ENCODE data around the gene KLHL35. TPM values are rescaled to one million over a fixed set of nuclear protein-coding genes. Genes with fewer than 3 reads are reported as not detected.

Gene KLHL35
- total and polyA plus RNA-seq, 2 experiments from 2014 or later: 0.63 to 1.7 TPM

GRCh38 chr11:75462117-75462653, 29.2 kb upstream of the KLHL35 start:
- Histone ChIP-seq H3K4me2 (no peak overlapping the region), H3K36me3 (replicated peaks; ENCODE audit: insufficient read depth, low read depth) (no peaks in the 10 kb centered on the region), H3K9me3 (ENCODE audit: low read depth) (no peaks in the 10 kb centered on the region), H3K79me2 (no peaks in the 10 kb centered on the region), H2AFZ (no peak overlapping the region), H4K20me1 (ENCODE audit: insufficient read depth, poor library complexity, severe bottlenecking) (no peaks in the 10 kb centered on the region), H3K27me3 (no peaks in the 10 kb centered on the region), H3K27ac (no peak overlapping the region), H3K4me1 (ENCODE audit: insufficient read depth) (peaks cover 4% of the 10 kb centered on the region), H3K4me3 (no peak overlapping the region), H3K9me2 (replicated peaks; ENCODE audit: insufficient read depth) (no peaks in the 10 kb centered on the region)
- no peak for TF ChIP-seq EZH2 (IDR thresholded peaks at IDR 0.05; ENCODE audit: borderline replicate concordance)
- TF ChIP-seq EZH2phosphoT487 (IDR thresholded peaks at IDR 0.05; ENCODE audit: low read depth, severe bottlenecking, unreplicated experiment): no peak
- TF ChIP-seq CTCF (IDR thresholded peaks at IDR 0.05; ENCODE audit: poor library complexity): no peak
- no peak for DNase-seq (ENCODE audit: low spot score)
- WGBS (ENCODE audit: low lambda C conversion rate, missing lambda C conversion rate): 68% methylated on average over 5 of the region's 5 CpGs

- Histone ChIP-seq H3K9me2 (replicated peaks; ENCODE audit: insufficient read depth) (no peaks in the 10 kb centered on the region), H3K27ac (no peak overlapping the region), H3K36me3 (replicated peaks; ENCODE audit: insufficient read depth, low read depth) (no peaks in the 10 kb centered on the region), H3K79me2 (no peaks in the 10 kb centered on the region), H3K9me3 (ENCODE audit: low read depth) (no peaks in the 10 kb centered on the region), H2AFZ (no peak overlapping the region), H3K4me3 (no peak overlapping the region), H4K20me1 (ENCODE audit: insufficient read depth, poor library complexity, severe bottlenecking) (no peaks in the 10 kb centered on the region), H3K4me1 (ENCODE audit: insufficient read depth) (peaks cover 4% of the 10 kb centered on the region), H3K27me3 (no peaks in the 10 kb centered on the region), H3K4me2 (no peak overlapping the region)
- TF ChIP-seq CTCF (IDR thresholded peaks at IDR 0.05; ENCODE audit: poor library complexity) (no peak), EZH2 (IDR thresholded peaks at IDR 0.05; ENCODE audit: borderline replicate concordance) (no peak), EZH2phosphoT487 (IDR thresholded peaks at IDR 0.05; ENCODE audit: low read depth, severe bottlenecking, unreplicated experiment) (no peak)
- DNase-seq (ENCODE audit: low spot score): no peak
- 92% methylated on average over 6 of the region's 6 CpGs for WGBS (ENCODE audit: low lambda C conversion rate, missing lambda C conversion rate)
These were observed 28.1 kb upstream of the KLHL35 start for GRCh38 chr11:75461151-75461550.

GRCh38 chr11:75456596-75457183, 23.7 kb upstream of the KLHL35 start:
- 91% methylated on average over 14 of the region's 14 CpGs for WGBS (ENCODE audit: low lambda C conversion rate, missing lambda C conversion rate)
- Histone ChIP-seq H3K4me1 (ENCODE audit: insufficient read depth) (no peaks in the 10 kb centered on the region), H3K4me3 (no peak overlapping the region), H3K79me2 (no peaks in the 10 kb centered on the region), H3K9me2 (replicated peaks; ENCODE audit: insufficient read depth) (no peaks in the 10 kb centered on the region), H3K36me3 (replicated peaks; ENCODE audit: insufficient read depth, low read depth) (no peaks in the 10 kb centered on the region), H3K27ac (no peak overlapping the region), H2AFZ (no peak overlapping the region), H3K27me3 (no peaks in the 10 kb centered on the region), H3K4me2 (no peak overlapping the region), H3K9me3 (ENCODE audit: low read depth) (no peaks in the 10 kb centered on the region), H4K20me1 (ENCODE audit: insufficient read depth, poor library complexity, severe bottlenecking) (no peaks in the 10 kb centered on the region)
- no peak for DNase-seq (ENCODE audit: low spot score)
- TF ChIP-seq CTCF (IDR thresholded peaks at IDR 0.05; ENCODE audit: poor library complexity) (no peak), EZH2phosphoT487 (IDR thresholded peaks at IDR 0.05; ENCODE audit: low read depth, severe bottlenecking, unreplicated experiment) (no peak), EZH2 (IDR thresholded peaks at IDR 0.05; ENCODE audit: borderline replicate concordance) (no peak)
